ENCODE data around the gene TRMT61A.

- no peak for TF ChIP-seq CTCF (IDR thresholded peaks at IDR 0.05)
- no peak for TF ChIP-seq ZFX (IDR thresholded peaks at IDR 0.05; ENCODE audit: borderline replicate concordance)
These were observed 26.9 kb upstream of the TRMT61A start for GRCh38 chr14:103501921-103502669.
